Suprapubic skin (tissue), 4 donors: ENCODE data around the gene ERI3.

Experiments
- CTCF ChIP-seq, 2 donors: fragments of 200-600 bp in 1 of 2; fragments of 450-650 bp in 1 of 2; sonication (generic) in 1 of 2; IDR thresholded peaks; one replicate each; pipeline ENCODE4 v1.5.1; 2016 to 2019; ENCODE audit warnings: antibody characterized with exemption in 2 of 2, mild to moderate bottlenecking in 1 of 2, moderate library complexity in 1 of 2
- POLR2A ChIP-seq, 2 donors: fragments of 450-650 bp; IDR thresholded peaks; one replicate each; pipeline ENCODE4 v1.6.1; 2017; ENCODE audit warnings: antibody characterized with exemption in 2 of 2, mild to moderate bottlenecking in 2 of 2, moderate library complexity in 2 of 2
- POLR2AphosphoS5 ChIP-seq, 3 donors: sonication (generic); formaldehyde crosslinking; IDR thresholded peaks; one replicate each; pipeline ENCODE4 v1.6.1; 2017; ENCODE audit warnings: antibody characterized with exemption in 3 of 3

GRCh38 chr1:44359234-44359935 lies 4.3 kb upstream of the ERI3 start:
- TF ChIP-seq CTCF (IDR thresholded peaks at IDR 0.05): no peak
- TF ChIP-seq POLR2A (IDR thresholded peaks at IDR 0.05): no peak
- no peak for TF ChIP-seq POLR2AphosphoS5 (IDR thresholded peaks at IDR 0.05)
